NOMO-1 (cell line): Measurements from ENCODE around the gene DIAPH2.
"Not testable (repeated sequence)": the region's sequence is repeated elsewhere in the genome, so short reads cannot be mapped to it uniquely, and the experiment has no call there.

ENCODE experiments used
- DNase-seq, 2 experiments: peaks; one replicate each; lab custom pipeline; 2025; ENCODE audit not compliant: unreplicated experiment in 2 of 2; lab: John Stamatoyannopoulos, UW

The DIAPH2 gene

DNA sequence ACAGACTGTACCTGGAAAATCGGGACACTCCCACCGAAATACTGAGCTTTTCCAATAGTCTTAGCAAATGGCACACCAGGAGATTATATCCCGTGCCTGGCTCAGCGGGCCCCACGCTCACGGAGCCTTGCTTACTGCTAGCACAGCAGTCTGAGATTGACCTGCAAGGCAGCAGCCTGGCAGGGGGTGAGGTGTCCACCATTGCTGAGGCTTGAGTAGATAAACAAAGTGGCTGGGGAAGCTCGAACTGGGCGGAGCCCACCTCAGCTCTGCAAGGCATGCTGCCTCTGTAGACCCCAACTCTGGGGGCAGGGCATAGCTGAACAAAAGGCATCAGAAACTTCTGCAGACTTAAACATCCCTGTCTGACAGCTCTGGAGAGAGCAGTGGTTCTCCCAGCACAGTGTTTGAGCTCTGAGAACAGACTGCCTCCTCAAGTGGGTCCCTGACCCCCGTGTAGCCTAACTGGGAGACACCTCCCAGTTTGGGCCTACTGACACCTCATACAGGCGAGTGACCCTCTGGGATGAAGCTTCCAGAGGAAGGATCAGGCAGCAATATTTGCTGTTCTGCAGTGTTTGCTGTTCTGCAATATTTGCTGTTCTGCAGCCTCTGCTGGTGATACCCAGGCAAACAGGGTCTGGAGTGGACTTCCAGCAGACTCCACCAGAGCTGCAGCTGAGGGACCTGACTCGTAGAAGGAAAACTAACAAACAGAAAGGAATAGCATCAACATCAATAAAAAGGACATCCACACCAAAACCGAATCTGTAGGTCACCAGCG lies 725.2 kb downstream of the DIAPH2 start:
- not testable (repeated sequence) for DNase-seq

DNA sequence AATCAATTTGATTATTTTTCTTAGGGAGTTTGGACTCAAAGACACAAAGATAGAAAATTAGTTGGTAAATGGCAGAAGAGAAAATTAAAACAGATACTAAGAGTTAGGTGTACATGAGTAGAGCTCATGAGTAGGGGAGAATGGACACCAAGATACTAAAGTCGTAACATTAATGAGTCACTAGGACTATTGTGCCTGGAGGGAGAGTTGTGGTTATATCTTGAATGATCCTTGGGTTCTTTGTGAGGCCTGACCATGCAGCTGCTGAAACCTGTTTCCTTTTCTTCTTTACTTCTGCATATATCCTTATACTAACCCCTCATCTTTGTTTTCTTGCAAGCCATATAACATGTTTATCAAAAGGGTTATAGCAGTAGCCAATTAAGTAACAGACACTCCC lies 731.8 kb downstream of the DIAPH2 start:
- no peak for DNase-seq

DNA sequence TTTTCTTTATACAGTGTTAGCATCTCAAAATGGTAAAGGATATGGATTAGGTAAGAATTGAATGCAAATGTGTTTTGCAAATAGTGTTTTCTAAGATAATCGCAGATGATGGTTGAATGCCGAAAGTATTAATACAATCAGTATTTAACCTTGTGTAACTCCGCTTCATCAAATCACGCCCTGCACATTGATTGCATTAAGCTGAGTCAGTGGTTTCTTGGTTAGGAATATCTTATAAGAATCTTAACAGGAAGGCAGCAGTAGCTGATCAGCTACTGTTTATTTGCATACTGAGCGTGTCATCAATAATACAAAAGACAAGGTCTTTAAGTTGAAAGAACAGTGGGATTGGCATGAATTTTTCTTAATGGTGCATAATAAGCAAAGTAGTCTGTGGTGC lies 744.5 kb downstream of the DIAPH2 start:
- DNase-seq = no peak

DNA sequence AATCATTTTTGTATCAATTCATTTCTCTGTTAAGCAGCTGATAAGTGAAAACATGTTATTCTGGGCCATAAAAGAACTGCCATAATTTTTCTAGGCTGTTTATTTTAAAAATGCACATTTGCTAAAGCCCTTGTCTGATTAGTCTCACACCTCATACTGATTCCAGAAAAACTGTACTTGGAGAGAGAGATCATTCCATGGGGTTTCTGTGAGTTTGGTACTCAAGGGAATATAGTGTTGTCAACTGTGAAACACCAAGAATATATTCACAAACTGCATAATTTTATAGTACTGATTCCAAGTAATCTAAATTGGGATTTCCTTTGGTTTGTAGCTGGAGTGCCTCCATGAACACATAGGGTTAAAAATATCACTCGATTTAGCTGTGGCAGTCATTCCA lies 746.6 kb downstream of the DIAPH2 start:
- DNase-seq = no peak

DNA sequence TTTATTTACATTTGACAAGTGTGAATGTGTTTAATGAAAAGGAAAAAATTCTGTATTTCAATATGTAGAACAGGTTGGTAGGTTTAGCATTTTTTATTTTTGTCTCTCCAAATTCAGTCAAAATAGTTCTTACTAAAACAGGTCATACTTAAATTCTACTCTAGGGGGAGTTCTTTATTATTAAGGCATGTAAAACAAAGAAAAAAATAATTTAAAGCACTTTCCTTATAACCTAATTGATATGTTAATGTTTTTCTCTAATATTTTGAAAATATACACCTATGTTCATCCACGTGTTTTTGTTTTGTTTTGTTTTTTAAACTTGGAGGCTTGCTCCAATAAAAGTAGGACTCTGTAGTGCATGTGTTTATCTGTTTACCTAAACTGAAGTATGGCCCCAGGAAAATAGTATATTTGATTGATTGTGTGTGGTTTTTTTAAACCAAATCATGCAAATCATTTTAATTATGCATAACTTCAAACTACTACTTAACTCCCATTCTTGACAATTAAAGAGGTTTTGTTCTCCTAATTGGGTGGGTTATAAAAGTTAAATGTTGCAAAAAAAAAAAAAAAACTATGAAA lies 761.7 kb downstream of the DIAPH2 start:
- DNase-seq = no peak

DNA sequence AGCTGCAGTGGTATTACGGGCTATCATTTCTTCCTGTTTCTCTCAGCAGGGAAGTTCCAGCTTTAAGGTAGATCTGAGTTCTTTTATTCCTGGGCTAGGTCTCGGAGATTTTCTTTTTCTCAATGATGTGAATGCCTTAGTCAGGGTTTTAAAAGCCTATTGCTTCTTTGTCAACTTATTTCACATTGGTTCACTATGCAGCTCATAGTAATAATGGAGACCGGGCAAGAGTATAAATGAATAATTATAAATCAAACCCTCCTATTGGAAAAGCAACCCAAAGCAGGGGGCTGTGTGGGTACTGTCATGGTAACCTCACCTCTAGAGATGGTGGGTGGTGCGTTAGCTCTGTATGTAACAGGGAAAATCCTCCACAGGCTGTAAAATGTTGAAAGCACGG lies 762.7 kb downstream of the DIAPH2 start:
- no peak for DNase-seq

DNA sequence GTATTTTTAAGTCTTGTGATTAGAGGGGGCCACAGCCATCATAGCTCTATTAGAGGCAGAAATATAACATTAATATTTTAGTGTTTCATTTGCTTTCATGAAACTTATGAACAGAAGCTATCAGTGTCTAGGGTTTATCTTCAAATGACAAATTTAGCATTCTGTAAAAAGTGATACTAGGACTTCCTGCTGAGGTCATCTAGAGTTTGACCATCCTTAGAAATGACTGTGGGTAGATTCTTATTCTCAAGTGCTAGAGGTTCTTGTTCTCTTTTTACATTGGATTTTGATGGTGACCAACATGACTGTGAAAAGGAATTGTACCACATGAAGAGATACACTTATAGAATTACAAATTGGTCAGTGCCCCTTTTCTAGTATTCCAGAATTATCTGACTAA lies 767.6 kb downstream of the DIAPH2 start:
- no peak for DNase-seq

DNA sequence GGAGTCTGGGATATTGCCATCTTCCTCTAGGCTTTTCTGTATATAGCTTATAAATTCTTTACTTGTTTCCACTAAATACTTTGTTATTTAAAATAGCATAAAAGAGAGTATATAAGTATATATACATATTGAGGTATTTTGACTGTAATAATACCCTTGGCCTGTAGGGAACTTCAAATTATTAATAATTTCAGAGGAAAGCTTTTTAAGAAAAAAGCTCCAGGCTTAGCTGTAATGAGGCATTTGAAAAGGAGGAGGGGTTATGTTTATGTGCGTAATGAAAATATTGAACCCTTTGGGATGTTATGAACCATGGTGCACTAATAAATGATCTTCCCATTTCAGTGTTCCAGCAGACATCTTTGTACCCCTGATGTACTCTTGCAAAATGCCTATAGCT lies 777.1 kb downstream of the DIAPH2 start:
- no peak for DNase-seq

DNA sequence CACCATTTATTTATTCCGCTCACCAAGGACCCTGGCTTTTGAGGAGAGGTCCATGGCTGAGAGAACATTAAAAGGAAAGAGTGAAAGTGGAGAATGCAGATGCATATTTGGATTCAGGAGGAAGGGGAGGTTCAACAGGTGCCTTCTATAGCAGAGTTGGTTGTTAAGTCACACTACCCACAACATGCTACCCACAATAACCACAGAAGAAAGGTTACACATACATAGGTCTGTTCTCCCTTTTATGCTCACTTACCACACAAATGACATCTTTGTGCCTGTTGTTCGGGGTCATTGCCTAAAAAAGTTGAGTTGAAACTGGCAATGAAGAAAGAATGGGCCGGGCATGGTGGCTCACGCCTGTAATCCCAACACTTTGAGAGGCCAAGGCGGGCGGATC lies 786.4 kb downstream of the DIAPH2 start:
- DNase-seq = no peak

DNA sequence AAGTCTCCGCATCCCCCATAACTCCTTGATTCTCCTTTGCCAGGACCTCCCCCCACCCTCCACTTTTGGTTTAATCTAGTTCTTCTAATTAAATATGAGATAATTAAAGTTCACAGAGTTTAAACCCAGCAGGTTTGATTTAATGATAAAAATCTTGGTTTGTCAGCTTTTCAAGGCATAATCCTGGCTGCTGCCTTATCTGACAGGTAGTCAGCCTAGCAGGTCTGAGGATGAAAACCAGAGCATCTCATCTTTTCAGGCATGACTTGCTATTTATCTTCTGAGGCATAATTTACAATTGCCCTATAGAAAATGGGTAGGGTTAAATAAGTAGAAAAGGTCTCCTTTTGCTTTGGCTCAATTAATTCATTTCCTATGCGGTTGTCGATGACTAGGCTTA lies 790.3 kb downstream of the DIAPH2 start:
- DNase-seq = no peak

DNA sequence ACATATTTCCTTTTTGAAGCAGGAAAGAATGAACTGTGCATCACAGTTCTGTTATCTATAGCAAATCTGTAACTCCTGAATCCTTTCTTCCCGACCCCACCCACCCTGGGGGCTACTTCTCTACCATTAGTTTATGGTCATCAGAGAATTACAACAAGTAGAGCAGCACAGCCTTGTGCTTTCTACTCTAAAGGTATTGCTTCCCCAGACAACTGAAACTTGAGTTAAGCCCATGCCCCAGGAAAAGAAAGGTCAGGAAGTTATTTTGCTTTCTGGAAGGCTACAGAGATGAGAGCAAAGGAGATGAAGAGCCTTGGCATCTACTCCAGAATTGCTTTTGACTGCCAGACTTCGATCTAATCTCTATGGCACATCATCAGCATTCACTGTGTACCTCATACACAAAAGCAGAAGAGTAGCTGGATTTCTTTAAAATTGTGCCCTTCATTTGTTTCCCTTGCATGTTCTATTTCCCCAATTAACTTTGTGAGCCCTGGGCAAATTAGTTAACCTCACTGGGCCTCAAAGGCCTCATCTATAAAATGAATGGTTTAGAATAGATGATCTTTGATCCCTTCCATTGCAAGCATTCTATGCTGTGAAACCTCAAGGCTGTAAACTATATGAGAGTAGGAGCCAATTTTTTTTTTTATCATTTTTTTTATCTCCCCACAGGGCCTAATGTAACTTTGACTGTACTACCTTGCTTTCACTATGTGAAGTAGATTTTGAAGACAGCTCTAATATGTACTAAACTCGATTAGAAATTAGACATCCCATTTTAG lies 794.7 kb downstream of the DIAPH2 start:
- DNase-seq = no peak

DNA sequence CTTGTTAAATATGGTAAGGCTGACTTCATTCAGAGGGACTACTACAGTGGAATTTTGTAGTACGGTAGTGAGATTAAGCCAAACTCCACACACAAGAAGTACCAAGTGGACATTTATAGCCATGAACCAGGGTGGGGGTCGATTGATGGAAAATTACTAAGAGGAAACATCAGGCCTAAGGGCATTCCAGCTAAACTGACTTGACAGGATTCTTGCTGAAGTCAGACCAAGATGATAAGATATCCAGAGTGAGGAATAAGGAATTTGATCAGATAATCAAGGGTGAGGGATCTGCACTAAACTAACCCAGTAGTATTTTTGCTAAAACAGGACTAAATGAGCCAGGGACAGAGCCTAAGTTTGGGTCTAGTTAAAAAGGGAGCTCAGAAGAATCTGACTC lies 796.6 kb downstream of the DIAPH2 start:
- DNase-seq = no peak

DNA sequence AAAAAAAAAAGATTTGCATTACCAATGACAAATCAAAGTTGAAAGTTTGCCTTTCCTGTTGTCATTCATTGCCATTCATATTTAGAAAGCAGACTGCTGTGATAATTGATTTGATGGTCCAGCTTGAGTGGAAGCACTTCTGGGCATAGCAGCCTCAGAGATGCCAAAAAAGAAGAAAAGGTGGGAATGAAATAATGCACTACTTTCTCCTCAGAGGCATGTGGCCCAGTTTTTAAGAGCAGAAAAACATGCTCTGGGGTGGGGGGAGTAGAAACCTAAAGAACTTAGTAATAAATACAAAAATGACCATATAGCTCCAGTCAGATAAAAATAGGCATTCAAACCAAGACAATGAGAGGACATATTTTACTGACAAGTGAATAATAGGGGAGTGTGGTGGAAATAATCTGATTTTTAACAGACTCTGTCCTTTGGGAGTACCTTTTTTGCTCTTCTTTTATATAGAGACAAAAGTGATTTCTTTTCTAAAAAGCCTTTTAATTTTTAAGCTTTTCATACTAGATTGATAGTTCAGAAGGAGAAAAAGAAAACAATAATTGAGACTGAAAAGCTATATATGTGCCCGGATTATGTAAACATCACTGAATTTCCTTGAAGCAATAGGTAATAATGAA lies 798.1 kb downstream of the DIAPH2 start:
- no peak for DNase-seq

DNA sequence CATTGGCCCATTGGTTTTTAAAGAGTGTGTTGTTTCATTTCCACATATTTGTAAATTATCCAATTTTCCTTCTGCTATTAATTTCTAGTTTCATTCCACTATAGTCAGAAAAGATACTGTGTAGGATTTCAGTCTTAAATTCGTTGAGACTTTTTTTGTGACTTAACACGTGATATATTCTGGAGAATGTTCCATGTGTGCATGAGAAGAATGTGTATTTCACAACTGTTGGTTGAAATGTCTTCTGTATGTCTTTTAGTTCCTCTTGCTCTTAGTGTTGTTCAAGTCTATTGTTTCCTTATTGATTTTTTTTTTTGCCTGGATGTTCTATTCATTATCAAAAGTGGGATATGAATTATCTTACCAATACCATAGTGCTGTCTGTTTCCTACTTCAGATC lies 806.0 kb downstream of the DIAPH2 start:
- DNase-seq = peak in 1 of 2 experiments; percentile 25

DNA sequence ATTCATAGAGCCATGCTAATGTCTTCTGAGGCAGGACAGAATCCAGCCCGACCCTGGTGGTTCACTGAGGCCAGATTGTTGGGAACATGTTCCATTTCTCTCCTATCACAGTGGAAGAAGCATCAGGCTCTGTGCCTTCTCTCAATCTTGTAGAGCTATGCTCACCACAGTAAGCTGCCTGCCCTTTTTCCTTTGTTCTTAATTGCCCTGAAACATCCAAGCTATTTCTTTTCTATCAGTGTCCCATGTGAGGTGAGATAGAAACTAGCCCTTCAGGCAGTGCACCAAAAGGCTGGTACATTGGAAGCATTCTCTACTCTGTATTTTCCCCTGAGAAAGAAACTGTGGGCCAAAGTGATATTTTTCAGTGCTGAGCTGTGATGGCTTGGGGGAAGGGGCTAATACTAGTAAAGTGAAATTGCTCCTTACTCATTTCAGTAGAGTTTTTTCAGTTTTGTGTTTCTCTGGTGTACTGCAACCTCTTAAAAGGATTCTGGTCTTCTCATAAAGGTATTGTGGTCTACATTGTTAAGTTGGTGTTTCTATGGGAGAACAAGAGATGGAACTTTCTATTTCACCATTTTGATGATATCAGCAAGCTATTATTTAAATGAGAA lies 810.2 kb downstream of the DIAPH2 start:
- no peak for DNase-seq

DNA sequence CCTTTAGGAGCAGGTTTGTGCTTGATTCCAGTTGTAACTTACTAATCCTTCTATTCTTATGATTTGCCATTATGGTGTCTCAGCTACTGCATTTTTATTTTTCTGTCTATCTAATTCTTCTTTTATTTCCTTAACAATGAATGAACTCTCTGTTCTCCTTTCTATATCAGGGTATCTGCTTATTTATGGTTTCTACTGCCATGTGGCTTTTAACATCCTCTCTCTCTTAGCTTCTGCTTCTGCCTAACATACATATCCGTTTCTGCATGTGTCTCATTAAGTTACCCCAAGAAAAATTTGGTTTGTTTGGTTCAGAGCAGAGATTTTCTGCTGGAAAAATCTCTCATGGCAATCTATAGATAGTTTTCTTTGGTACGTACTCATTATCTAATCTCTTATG lies 813.5 kb downstream of the DIAPH2 start:
- DNase-seq = no peak

DNA sequence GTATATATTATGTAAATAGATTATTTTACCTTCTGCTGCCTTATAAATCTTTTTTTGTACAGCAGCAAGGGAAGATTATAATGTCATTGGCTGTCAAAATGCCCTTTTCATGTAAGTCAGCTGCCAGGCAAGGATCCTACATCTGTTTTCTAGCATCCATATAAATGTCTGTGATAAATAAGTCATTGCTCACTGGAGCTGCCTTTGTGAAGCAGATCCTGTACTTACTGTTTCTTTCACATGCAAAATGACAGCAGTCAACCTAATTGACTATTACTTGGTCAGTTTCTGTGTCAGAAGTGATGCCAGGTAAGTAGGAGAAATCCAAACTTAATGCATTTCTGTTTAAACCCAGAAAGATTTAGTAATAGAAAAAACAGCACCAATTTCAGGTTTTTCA lies 819.8 kb downstream of the DIAPH2 start:
- no peak for DNase-seq

DNA sequence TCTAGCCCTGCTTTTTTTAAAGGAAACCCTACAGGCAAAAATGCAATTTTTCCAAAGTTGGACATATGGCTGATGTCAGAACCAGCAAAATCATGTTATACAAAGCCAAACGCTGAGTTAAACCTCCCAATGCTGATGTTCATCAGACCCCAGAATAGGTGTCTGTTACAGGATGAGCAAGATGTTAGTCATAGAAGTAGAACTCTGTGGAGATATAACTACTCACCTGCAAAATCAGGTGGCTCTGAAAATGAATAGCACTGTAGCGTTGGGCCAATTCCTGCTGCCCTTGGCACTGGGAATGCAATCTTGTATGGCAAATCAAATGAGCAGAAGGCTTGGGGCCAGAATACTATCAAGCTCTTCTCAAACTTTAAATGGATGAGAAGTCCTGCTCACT lies 833.1 kb downstream of the DIAPH2 start:
- no peak for DNase-seq

DNA sequence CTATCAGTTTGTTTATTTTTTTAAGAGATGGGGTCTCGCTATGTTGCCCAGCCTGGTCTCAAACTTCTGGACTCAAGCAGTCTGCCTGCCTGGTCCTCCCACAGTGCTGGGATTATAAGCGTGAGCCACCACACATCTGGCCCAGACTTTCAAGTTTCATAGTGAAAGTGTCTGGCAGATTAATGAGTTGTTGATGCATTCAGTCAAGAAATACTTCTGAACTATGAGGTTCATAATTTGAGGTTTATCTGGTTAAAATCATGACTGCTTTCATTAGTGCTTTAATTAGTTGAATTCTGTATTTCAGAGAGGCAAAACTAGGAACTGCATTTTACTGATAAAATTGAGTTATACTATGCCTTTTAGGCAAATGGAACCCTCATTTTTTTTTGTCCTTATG lies 837.7 kb downstream of the DIAPH2 start:
- no peak for DNase-seq

DNA sequence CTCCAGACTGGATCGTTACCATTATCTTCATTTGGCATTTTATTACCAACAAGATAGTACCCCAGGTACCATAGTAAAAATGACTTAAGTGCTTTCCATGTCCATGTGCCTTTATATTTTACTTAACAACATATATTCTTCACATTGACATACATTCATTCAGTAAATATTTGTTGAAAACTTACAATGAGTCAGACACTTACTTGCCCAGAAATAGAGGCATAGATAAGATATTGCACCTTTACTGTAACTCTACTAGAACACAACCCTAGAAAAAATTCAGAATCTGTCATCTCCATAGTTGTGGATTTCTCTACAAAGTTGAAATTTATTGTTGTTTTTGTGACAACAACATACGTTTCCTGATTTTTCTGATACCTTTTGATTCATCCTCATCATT lies 839.7 kb downstream of the DIAPH2 start:
- DNase-seq = no peak

DNA sequence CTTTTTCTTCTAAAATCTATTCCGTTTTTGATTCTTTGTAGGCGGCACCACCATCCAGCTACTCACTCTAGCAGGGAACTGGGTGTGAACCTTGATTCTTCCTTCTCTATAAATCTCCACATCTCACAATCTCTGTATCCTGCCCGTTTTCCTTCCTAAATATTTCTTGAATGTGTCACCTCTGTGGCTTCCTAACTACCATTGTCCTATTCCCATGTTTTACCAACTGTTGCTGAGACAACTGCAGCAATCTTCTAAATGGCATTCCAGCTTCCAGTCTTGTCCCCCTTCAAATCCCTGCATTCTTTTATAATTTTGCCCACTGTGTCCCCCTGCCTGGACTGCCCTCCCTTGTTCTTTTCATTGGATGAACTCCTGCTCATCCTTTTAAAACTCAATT lies 840.4 kb downstream of the DIAPH2 start:
- DNase-seq = no peak
